ENCODE data around the gene LAGE3.
A peak's percentile ranks its signal among the peaks of the same experiment; 100 is the strongest.

The LAGE3 gene

GRCh38 chrX:154473683-154474082 is 5.4 kb downstream of the LAGE3 start:
- no peak for DNase-seq

- DNase-seq = no peak
Measured at GRCh38 chrX:154472685-154473632, 6.1 kb downstream of the LAGE3 start.

GRCh38 chrX:154471839-154472684 is 7.0 kb downstream of the LAGE3 start:
- DNase-seq = no peak

- no peak for DNase-seq
Measured at GRCh38 chrX:154470914-154471568, 8.0 kb downstream of the LAGE3 start.

GRCh38 chrX:154470434-154470833 is 8.6 kb downstream of the LAGE3 start:
- DNase-seq = no peak

GRCh38 chrX:154469880-154470279 is 9.2 kb downstream of the LAGE3 start:
- no peak for DNase-seq

GRCh38 chrX:154469114-154469513 is 10.0 kb downstream of the LAGE3 start:
- DNase-seq = no peak

GRCh38 chrX:154468217-154468616 is 10.9 kb downstream of the LAGE3 start:
- no peak for DNase-seq

GRCh38 chrX:154467556-154467955 is 11.5 kb downstream of the LAGE3 start:
- DNase-seq = no peak

GRCh38 chrX:154466907-154467306 is 12.2 kb downstream of the LAGE3 start:
- no peak for DNase-seq

- no peak for DNase-seq
Measured at GRCh38 chrX:154466036-154466435, 13.0 kb downstream of the LAGE3 start.

- DNase-seq = no peak
Measured at GRCh38 chrX:154465601-154466000, 13.5 kb downstream of the LAGE3 start.

- no peak for DNase-seq
Measured at GRCh38 chrX:154464806-154465365, 14.2 kb downstream of the LAGE3 start.

GRCh38 chrX:154463611-154464220 is 15.4 kb downstream of the LAGE3 start:
- no peak for DNase-seq

- no peak for DNase-seq
Measured at GRCh38 chrX:154462396-154462795, 16.7 kb downstream of the LAGE3 start.

- DNase-seq = no peak
Measured at GRCh38 chrX:154460326-154460725, 18.8 kb downstream of the LAGE3 start.

- peak; percentile 29 for DNase-seq
Measured at GRCh38 chrX:154459832-154460231, 19.2 kb downstream of the LAGE3 start.

- no peak for DNase-seq
Measured at GRCh38 chrX:154458954-154459778, 19.9 kb downstream of the LAGE3 start.

GRCh38 chrX:154458116-154458953 is 20.7 kb downstream of the LAGE3 start, which contains the start of gene PLXNA3:
TSS of gene PLXNA3 (plus strand) at chrX:154458281. CDS start at chrX:154460184, 1,903 bp downstream.
- no peak for DNase-seq

GRCh38 chrX:154457491-154458115 is 21.5 kb downstream of the LAGE3 start:
- DNase-seq = no peak

Measured in NCI-H524 treated with DMSO at 0.1 percent for 48 hours (cell line).